IMR-90 (cell line): ENCODE data around the gene DUSP28. TPM values are rescaled to one million over a fixed set of nuclear protein-coding genes. Genes with fewer than 3 reads are reported as not detected.

Experiments
- ATAC-seq: fragments of 200-7000 bp; cut with Tn5 transposase; 2 replicates; pipeline ENCODE4 v1.9.1; 2020; ENCODE audit warnings: low read depth, mild to moderate bottlenecking, moderate library complexity
- BruUV-seq: library from RNA; stranded (reverse); fragments of 400-500 nt; replicated peaks from 2 replicates; lab custom pipeline; 2021; lab: Mats Ljungman, UMichigan
- CTCF ChIA-PET: fragments of 300-600 bp; formaldehyde crosslinking; extraction: SDS; loops from one replicate; lab custom pipeline; 2021; ENCODE audit warnings: antibody characterized with exemption; lab: Yijun Ruan, JAX
- POLR2A ChIA-PET: fragments of 300-600 bp; sonication (Branson Sonifier 250); formaldehyde crosslinking; loops from one replicate; lab custom pipeline; 2022; ENCODE audit warnings: antibody characterized with exemption; ENCODE audit not compliant: unreplicated experiment; lab: Charles Lee
- DNase-seq: peaks from one replicate; pipeline ENCODE4 v3.0.0; 2013
- H2AFZ ChIP-seq: replicated peaks from 2 replicates; pipeline ENCODE3; 2013; ENCODE audit warnings: low read length, mild to moderate bottlenecking; ENCODE audit not compliant: poor library complexity
- H2AK5ac ChIP-seq: 2 replicates; pipeline ENCODE4 v1.6.1; 2013; ENCODE audit warnings: low read depth, low read length, inconsistent platforms
- H2AK9ac ChIP-seq: replicated peaks from 2 replicates; pipeline ENCODE3; 2013; ENCODE audit warnings: mild to moderate bottlenecking, low read depth, low read length, moderate library complexity; ENCODE audit not compliant: poor library complexity
- H2BK120ac ChIP-seq: 2 replicates; pipeline ENCODE4 v1.6.1; 2013; ENCODE audit warnings: low read depth, low read length, inconsistent platforms
- H2BK15ac ChIP-seq: 3 replicates; pipeline ENCODE4 v1.6.1; 2013; ENCODE audit warnings: low read depth, low read length, inconsistent platforms
- H2BK20ac ChIP-seq: 2 replicates; pipeline ENCODE4 v1.6.1; 2013; ENCODE audit warnings: low read depth, mild to moderate bottlenecking, inconsistent platforms, low read length, moderate library complexity
- H2BK5ac ChIP-seq: 2 replicates; pipeline ENCODE4 v1.6.1; 2013; ENCODE audit warnings: mild to moderate bottlenecking, low read depth, low read length, inconsistent platforms; ENCODE audit not compliant: poor library complexity, severe bottlenecking
- H3K14ac ChIP-seq: replicated peaks from 2 replicates; pipeline ENCODE4 v1.6.1; 2013; ENCODE audit warnings: low read depth, low read length, inconsistent platforms
- H3K18ac ChIP-seq: 2 replicates; pipeline ENCODE4 v1.6.1; 2013; ENCODE audit warnings: low read depth, low read length, control low read depth
- H3K23ac ChIP-seq: 2 replicates; pipeline ENCODE4 v1.6.1; 2013; ENCODE audit warnings: low read depth, low read length, inconsistent platforms
- H3K27ac ChIP-seq: 2 replicates; pipeline ENCODE4 v1.5.1; 2013; ENCODE audit warnings: mild to moderate bottlenecking, control low read depth, low read length; ENCODE audit not compliant: insufficient read depth
- H3K27me3 ChIP-seq: 2 replicates; pipeline ENCODE4 v1.6.1; 2013; ENCODE audit warnings: low read length; ENCODE audit not compliant: control insufficient read depth, insufficient read depth
- H3K36me3 ChIP-seq: 2 replicates; pipeline ENCODE4 v1.6.1; 2013; ENCODE audit warnings: low read length, mixed read lengths; ENCODE audit not compliant: control insufficient read depth, insufficient read depth
- H3K4ac ChIP-seq: 2 replicates; pipeline ENCODE4 v1.6.1; 2013; ENCODE audit warnings: low read depth, low read length, inconsistent platforms
- H3K4me1 ChIP-seq: 2 replicates; pipeline ENCODE4 v1.6.1; 2013; ENCODE audit warnings: low read length, mixed read lengths; ENCODE audit not compliant: control insufficient read depth, insufficient read depth
- H3K4me2 ChIP-seq: 2 replicates; pipeline ENCODE4 v1.6.1; 2013; ENCODE audit warnings: low read depth, mild to moderate bottlenecking, control low read depth, low read length, moderate library complexity
- H3K4me3 ChIP-seq: 2 replicates; pipeline ENCODE4 v1.5.1; 2013; ENCODE audit warnings: low read depth, mild to moderate bottlenecking, control low read depth, low read length, moderate library complexity; ENCODE audit not compliant: insufficient read depth
- H3K56ac ChIP-seq: 2 replicates; pipeline ENCODE4 v1.6.1; 2013; ENCODE audit warnings: low read length, inconsistent platforms; ENCODE audit not compliant: insufficient read depth; ENCODE audit errors: extremely low read depth
- H3K79me1 ChIP-seq, 2 experiments: 2 replicates each; pipeline ENCODE4 v1.6.1; 2013; ENCODE audit warnings: low read length in 2 of 2, inconsistent platforms in 1 of 2, low read depth in 1 of 2
- H3K9ac ChIP-seq: 2 replicates; pipeline ENCODE4 v1.6.1; 2013; ENCODE audit warnings: low read depth, low read length, control low read depth
- H3K9me1 ChIP-seq: 2 replicates; pipeline ENCODE4 v1.6.1; 2013; ENCODE audit warnings: low read length, inconsistent platforms; ENCODE audit not compliant: insufficient read depth
- H3K9me3 ChIP-seq: 2 replicates; pipeline ENCODE4 v1.6.1; 2013; ENCODE audit warnings: low read length; ENCODE audit not compliant: control insufficient read depth, insufficient read depth
- H4K20me1 ChIP-seq: 2 replicates; pipeline ENCODE4 v1.6.1; 2013; ENCODE audit warnings: low read length, inconsistent platforms; ENCODE audit not compliant: insufficient read depth
- H4K5ac ChIP-seq: 2 replicates; pipeline ENCODE4 v1.6.1; 2013; ENCODE audit warnings: mild to moderate bottlenecking, low read depth, low read length, control low read depth
- H4K8ac ChIP-seq, 2 experiments: 2 replicates each; pipeline ENCODE4 v1.6.1; 2013; ENCODE audit warnings: low read depth in 2 of 2, low read length in 2 of 2, control low read depth in 1 of 2, inconsistent platforms in 1 of 2
- H4K91ac ChIP-seq: 2 replicates; pipeline ENCODE4 v1.6.1; 2013; ENCODE audit warnings: low read depth, low read length, inconsistent platforms; ENCODE audit not compliant: insufficient read depth
- BHLHE40 ChIP-seq: fragments of 150-350 bp; IDR thresholded peaks from 2 replicates; pipeline ENCODE4 v1.6.1; 2016; ENCODE audit warnings: mild to moderate bottlenecking, low read depth, low read length
- CHD1 ChIP-seq: IDR thresholded peaks from 2 replicates; pipeline ENCODE4 v1.6.1; 2012; ENCODE audit warnings: low read depth, low read length, improper control_type of control experiment
- MXI1 ChIP-seq: IDR thresholded peaks from 2 replicates; pipeline ENCODE4 v1.6.1; 2012; ENCODE audit warnings: low read depth, mild to moderate bottlenecking, low read length, moderate library complexity, borderline replicate concordance
- RCOR1 ChIP-seq: IDR thresholded peaks from 2 replicates; pipeline ENCODE4 v1.6.1; 2012; ENCODE audit warnings: mild to moderate bottlenecking, low read length, improper control_type of control experiment; ENCODE audit not compliant: insufficient replicate concordance
- RFX5 ChIP-seq: IDR thresholded peaks from 2 replicates; pipeline ENCODE4 v1.8.0; 2012; ENCODE audit warnings: low read depth, mild to moderate bottlenecking, low read length, moderate library complexity
- SMC3 ChIP-seq: fragments of 150-350 bp; IDR thresholded peaks from 2 replicates; pipeline ENCODE4 v1.6.1; 2016; ENCODE audit warnings: low read depth, mild to moderate bottlenecking, antibody characterized with exemption, low read length, moderate library complexity
- WGBS, 2 experiments: methylation state at CpG; one replicate each; pipeline versions ENCODE4 v1.1.5 to v1.1.7; 2013; ENCODE audit warnings: missing lambda C conversion rate in 2 of 2; ENCODE audit not compliant: insufficient read length in 1 of 2; ENCODE audit errors: extremely low coverage in 2 of 2; 5-methylcytosine and 5-hydroxymethylcytosine counted together
- dilution Hi-C: fragments of 300-500 bp; cut with HindIII; formaldehyde crosslinking; loops from one replicate; pipeline ENCODE4 v1.14.3; 2018; ENCODE audit warnings: low sequenced_read_pairs; ENCODE audit not compliant: unreplicated experiment
- in situ Hi-C: fragments of 300-500 bp; cut with MboI; formaldehyde crosslinking; loops from 3 replicates; pipeline ENCODE4 v1.14.3; 2019; ENCODE audit warnings: low sequenced_read_pairs, inconsistent platforms, mixed read lengths
- intact Hi-C: fragments of 100-400 bp; cut with micrococcal nuclease; formaldehyde crosslinking; loops from 2 replicates; pipeline ENCODE4 v1.10.0; 2022
- polyA plus RNA-seq, 3 experiments: library from polyadenylated mRNA; depleted of rRNA; stranded (reverse); fragments of >200 nt; gene quantifications; 2 replicates each; pipeline ENCODE4 v1.2.3, GENCODE V29; 2012; ENCODE audit warnings: low replicate concordance in 1 of 3
- total RNA-seq: library from RNA; depleted of rRNA; stranded (reverse); fragments of >200 nt; gene quantifications from 2 replicates; pipeline ENCODE4 v1.2.3, GENCODE V29; 2012
- TF ChIP-seq, protein P1 (sequence below): conservative IDR thresholded peaks from 2 replicates; pipeline ENCODE4 v1.5.1; 2012; ENCODE audit warnings: mild to moderate bottlenecking, low read depth, low read length, improper control_type of control experiment
- TF ChIP-seq, protein P2 (sequence below): fragments of 150-350 bp; IDR thresholded peaks from 2 replicates; pipeline ENCODE4 v1.6.1; 2016; ENCODE audit warnings: low read depth, mild to moderate bottlenecking, low read length, moderate library complexity, borderline replicate concordance

The DUSP28 gene
- total and polyA plus RNA-seq, 2 of the 4 experiments (the other 2 are of a cell fraction) = 1.1 to 3.3 TPM

DNA sequence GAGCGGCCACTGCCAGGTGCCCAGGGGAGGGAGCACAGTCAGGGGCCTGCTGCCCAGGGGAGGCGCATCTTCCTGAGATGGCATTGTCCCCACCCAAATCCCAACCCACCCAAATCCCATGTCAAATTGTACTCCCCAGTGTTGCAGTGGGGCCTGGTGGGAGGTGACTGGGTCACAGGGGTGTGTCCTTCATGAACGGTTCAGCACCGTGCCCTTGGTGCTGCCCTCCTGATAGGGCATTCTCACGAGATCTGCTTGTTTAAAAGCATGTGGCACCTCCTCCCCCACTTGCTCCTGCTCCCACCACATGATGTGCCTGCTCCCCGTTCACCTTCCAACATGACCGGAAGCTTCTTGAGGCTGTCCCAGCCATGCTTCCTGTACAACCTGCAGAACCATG lies 30.0 kb upstream of the DUSP28 start:
- ATAC-seq (no peak), DNase-seq (no peak)
- Histone ChIP-seq H3K4me3 (no peak overlapping the region), H3K18ac (no peak overlapping the region), H3K79me1 (peaks cover 0 to 7% of the 10 kb centered on the region in 2 experiments; a peak in 2 of 4 replicates), H2BK120ac (no peak overlapping the region), H4K5ac (no peak overlapping the region), H3K4ac (no peak overlapping the region), H3K9me1 (no peaks in the 10 kb centered on the region), H2AK9ac (no peak overlapping the region), H2AFZ (no peak overlapping the region), H3K23ac (no peak overlapping the region), H4K91ac (no peak overlapping the region), H2BK15ac (no peak overlapping the region), H4K20me1 (no peaks in the 10 kb centered on the region), H2BK20ac (no peak overlapping the region), H3K4me2 (no peak overlapping the region), H2BK5ac (no peak overlapping the region), H3K9ac (no peak overlapping the region), H3K56ac (no peak overlapping the region), H3K14ac (no peak overlapping the region), H2AK5ac (no peak overlapping the region), H3K27ac (no peak overlapping the region), H3K4me1 (no peaks in the 10 kb centered on the region), H3K36me3 (peaks cover 6% of the 10 kb centered on the region; the same call in 1 of the 2 replicates), H4K8ac (no peak overlapping the region), H3K9me3 (peaks cover 19% of the 10 kb centered on the region), H3K27me3 (no peaks in the 10 kb centered on the region)
- POLR2A ChIA-PET = no interaction called here
- CTCF ChIA-PET = no interaction called here
- in situ Hi-C loops = no loop called here
- intact Hi-C loops = no loop called here
- dilution Hi-C loops = no loop called here
- TF ChIP-seq RCOR1 = no peak
- TF ChIP-seq SMC3 = no peak
- TF ChIP-seq RFX5 = no peak
- no peak for TF ChIP-seq CHD1
- TF ChIP-seq MXI1 = no peak
- TF ChIP-seq, protein P1, sequence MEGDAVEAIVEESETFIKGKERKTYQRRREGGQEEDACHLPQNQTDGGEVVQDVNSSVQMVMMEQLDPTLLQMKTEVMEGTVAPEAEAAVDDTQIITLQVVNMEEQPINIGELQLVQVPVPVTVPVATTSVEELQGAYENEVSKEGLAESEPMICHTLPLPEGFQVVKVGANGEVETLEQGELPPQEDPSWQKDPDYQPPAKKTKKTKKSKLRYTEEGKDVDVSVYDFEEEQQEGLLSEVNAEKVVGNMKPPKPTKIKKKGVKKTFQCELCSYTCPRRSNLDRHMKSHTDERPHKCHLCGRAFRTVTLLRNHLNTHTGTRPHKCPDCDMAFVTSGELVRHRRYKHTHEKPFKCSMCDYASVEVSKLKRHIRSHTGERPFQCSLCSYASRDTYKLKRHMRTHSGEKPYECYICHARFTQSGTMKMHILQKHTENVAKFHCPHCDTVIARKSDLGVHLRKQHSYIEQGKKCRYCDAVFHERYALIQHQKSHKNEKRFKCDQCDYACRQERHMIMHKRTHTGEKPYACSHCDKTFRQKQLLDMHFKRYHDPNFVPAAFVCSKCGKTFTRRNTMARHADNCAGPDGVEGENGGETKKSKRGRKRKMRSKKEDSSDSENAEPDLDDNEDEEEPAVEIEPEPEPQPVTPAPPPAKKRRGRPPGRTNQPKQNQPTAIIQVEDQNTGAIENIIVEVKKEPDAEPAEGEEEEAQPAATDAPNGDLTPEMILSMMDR = no peak
- TF ChIP-seq, protein P2, sequence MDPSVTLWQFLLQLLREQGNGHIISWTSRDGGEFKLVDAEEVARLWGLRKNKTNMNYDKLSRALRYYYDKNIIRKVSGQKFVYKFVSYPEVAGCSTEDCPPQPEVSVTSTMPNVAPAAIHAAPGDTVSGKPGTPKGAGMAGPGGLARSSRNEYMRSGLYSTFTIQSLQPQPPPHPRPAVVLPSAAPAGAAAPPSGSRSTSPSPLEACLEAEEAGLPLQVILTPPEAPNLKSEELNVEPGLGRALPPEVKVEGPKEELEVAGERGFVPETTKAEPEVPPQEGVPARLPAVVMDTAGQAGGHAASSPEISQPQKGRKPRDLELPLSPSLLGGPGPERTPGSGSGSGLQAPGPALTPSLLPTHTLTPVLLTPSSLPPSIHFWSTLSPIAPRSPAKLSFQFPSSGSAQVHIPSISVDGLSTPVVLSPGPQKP = no peak
- no peak for TF ChIP-seq BHLHE40
- no TSS peak for BruUV-seq
- WGBS, 2 experiments = no CpG with 5 or more reads among the region's 7 CpGs
